Body of pancreas (tissue), 4 donors: Measurements from ENCODE around the gene HIBADH.

Experiments
- POLR2A ChIP-seq, 3 donors: fragments of 450-650 bp; IDR thresholded peaks; one replicate each; pipeline ENCODE4 v1.6.1; 2016; ENCODE audit warnings: antibody characterized with exemption in 3 of 3, mild to moderate bottlenecking in 2 of 3
- TF ChIP-seq, protein P1 (sequence below), 7 experiments: fragments of 450-650 bp in 4 of 7; fragments of 200-600 bp in 3 of 7; sonication (generic) in 3 of 7; IDR thresholded peaks; one replicate each; pipeline ENCODE4 v1.5.1; 2016 to 2019; ENCODE audit warnings: antibody characterized with exemption in 7 of 7

DNA sequence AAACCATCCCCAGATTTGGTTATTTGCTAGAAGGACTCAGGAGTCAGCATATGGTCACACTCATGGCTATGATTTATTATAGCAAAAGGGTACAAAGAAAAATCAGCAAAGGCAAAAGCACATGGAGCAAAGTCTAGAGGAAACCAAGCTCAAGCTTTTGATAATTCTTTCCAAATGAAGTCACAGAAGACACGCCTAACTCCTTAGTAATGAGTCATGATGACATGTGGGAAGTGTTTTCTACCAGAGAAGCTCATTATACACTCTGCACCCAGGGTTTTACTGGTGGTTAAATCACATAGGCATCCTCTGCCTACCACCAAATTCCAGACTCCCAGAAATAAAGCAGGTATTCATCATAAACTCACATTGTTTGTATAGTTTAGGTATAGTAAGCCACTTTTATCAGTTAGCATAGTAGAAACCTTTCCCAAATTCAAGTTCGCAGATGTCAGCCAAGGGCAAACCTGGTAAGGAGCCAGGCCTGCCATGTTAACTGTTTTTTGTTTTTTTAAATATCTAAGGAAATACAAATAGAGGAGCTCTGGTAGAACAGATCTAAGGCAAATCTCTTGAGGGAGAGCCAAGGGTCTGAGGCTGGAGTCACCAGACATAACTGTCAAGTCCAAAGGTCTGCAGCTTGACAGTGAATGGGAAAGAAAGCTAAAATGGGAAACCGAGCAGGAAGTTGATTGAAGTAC is 15.4 kb upstream of the HIBADH start:
- TF ChIP-seq, protein P1, sequence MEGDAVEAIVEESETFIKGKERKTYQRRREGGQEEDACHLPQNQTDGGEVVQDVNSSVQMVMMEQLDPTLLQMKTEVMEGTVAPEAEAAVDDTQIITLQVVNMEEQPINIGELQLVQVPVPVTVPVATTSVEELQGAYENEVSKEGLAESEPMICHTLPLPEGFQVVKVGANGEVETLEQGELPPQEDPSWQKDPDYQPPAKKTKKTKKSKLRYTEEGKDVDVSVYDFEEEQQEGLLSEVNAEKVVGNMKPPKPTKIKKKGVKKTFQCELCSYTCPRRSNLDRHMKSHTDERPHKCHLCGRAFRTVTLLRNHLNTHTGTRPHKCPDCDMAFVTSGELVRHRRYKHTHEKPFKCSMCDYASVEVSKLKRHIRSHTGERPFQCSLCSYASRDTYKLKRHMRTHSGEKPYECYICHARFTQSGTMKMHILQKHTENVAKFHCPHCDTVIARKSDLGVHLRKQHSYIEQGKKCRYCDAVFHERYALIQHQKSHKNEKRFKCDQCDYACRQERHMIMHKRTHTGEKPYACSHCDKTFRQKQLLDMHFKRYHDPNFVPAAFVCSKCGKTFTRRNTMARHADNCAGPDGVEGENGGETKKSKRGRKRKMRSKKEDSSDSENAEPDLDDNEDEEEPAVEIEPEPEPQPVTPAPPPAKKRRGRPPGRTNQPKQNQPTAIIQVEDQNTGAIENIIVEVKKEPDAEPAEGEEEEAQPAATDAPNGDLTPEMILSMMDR (IDR thresholded peaks at IDR 0.05), result no peak
- TF ChIP-seq POLR2A (IDR thresholded peaks at IDR 0.05), result peak in 1 of 3 donors; percentile 5
